Sciatic nerve (tissue), 2 donors: ENCODE data around the gene ZNF445. TPM values are rescaled to one million over a fixed set of nuclear protein-coding genes. Genes with fewer than 3 reads are reported as not detected.
"Not testable (repeated sequence)": the region's sequence is repeated elsewhere in the genome, so short reads cannot be mapped to it uniquely, and the experiment has no call there.

Experiments
- ATAC-seq: fragments of 200-7000 bp; cut with Tn5 transposase; one replicate; pipeline ENCODE4 v1.9.1; 2020; ENCODE audit warnings: mild to moderate bottlenecking, moderate library complexity
- DNase-seq: peaks from one replicate; pipeline ENCODE4 v3.0.0-alpha.2; 2020; ENCODE audit warnings: low spot score
- intact Hi-C: fragments of 100-400 bp; cut with DNase I; formaldehyde crosslinking; loops from one replicate; pipeline ENCODE4 v1.14.2; 2022
- total RNA-seq: library from RNA; stranded (reverse); fragmentation: NEBNext Ultra II Directional; extraction: Animal tissue kit (Norgen Biotek cat#: 25700); gene quantifications from one replicate; pipeline ENCODE4 v1.2.1, GENCODE V29; 2021
- donor health status: DM: no; HTN: no; CAD: no.
- donor health status: DM: no; HTN: no; CAD: no.

Gene ZNF445
- total RNA-seq, 1 donor from 2014 or later = 27.6 TPM

GRCh38 chr3:44442596-44443309, 34.7 kb downstream of the ZNF445 start:
- ATAC-seq (no peak), DNase-seq (no peak)
- intact Hi-C loops = no loop called here

GRCh38 chr3:44439499-44440295, 37.8 kb downstream of the ZNF445 start:
- intact Hi-C loops = no loop called here
- ATAC-seq = peak; percentile 92
- DNase-seq = peak; percentile 66

GRCh38 chr3:44437800-44438199, 39.7 kb downstream of the ZNF445 start:
- no peak for ATAC-seq
- DNase-seq = no peak
- intact Hi-C loops = no loop called here

GRCh38 chr3:44436181-44436580, 41.3 kb downstream of the ZNF445 start:
- DNase-seq = no peak
- no peak for ATAC-seq
- intact Hi-C loops = no loop called here

DNA sequence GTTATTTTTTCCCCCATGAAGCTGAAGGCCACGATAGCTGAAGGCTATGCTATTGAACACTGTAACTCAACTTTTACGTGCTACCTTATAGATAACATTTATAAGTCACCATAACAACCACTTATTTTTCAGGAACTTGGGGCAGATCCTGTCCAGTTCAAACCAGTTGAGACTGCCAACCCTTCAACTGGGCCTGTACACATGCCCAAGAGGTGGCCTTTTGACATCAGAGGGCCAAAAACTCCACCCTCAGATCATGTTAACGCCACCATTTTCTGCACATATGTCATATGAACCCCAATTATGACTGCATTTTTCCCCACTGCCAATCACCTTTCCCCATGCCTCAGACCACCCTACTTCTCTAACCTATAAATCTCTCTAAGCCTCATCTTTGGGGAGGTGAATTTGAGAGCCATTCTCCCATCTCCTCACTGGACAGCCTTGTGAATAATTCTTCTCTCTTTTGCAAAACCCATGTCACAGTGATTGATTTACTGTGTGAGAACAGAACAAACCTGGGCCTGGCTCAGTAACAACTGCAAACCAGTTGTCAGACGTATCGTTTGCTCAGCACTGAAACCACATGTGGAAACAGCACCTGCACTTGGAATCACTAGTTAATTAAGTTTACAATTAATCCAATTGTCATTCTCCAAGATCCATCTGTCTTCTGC, 42.5 kb downstream of the ZNF445 start:
- DNase-seq (no peak), ATAC-seq (no peak)
- intact Hi-C loops = no loop called here

DNA sequence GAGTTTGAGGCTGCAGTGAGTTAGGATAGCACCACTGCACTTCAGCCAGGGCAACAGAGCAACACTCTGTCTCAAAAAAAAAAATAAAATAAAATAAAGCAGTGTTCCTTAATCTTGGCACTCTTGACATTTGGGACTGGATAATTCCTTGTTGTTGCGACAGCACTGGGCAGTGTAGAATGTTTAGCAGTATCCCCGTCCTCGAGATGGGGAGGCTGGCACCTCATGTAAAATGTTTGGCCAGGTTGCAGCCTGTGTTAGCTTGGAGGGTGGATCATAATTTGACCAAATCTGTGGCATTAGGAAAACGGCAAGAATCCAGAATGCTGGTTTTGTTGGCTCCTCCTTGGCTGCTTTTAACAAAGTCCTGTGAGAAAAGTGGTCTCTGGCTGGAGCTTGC, 47.0 kb downstream of the ZNF445 start:
- no peak for ATAC-seq
- intact Hi-C loops = no loop called here
- no peak for DNase-seq

DNA sequence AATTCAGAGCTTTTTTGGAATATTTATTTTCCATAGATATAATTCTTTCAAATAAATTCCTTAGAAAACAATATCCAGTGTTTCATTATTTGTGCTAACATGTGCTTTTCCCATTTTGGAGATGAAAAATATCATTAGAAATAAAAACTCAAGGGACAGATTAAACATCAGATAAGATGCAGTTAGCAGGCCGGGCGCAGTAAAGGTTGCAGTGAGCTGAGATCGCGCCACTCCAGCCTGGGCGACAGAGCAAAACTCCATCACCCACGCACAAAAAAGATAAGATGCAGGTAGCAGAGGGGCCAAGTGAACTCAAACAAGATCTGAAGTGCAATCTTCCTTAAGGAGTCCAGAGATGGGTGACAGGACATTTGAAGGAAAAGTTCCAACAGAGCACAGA, 48.0 kb downstream of the ZNF445 start:
- DNase-seq (no peak), ATAC-seq (no peak)
- intact Hi-C loops = no loop called here

- intact Hi-C loops = no loop called here
- DNase-seq (no peak), ATAC-seq (no peak)
Measured at GRCh38 chr3:44428910-44429309, 48.6 kb downstream of the ZNF445 start.

GRCh38 chr3:44427683-44428082, 49.8 kb downstream of the ZNF445 start:
- no peak for ATAC-seq
- no peak for DNase-seq
- intact Hi-C loops = no loop called here

GRCh38 chr3:44424758-44425157, 52.7 kb downstream of the ZNF445 start:
- intact Hi-C loops = no loop called here
- DNase-seq = no peak

DNA sequence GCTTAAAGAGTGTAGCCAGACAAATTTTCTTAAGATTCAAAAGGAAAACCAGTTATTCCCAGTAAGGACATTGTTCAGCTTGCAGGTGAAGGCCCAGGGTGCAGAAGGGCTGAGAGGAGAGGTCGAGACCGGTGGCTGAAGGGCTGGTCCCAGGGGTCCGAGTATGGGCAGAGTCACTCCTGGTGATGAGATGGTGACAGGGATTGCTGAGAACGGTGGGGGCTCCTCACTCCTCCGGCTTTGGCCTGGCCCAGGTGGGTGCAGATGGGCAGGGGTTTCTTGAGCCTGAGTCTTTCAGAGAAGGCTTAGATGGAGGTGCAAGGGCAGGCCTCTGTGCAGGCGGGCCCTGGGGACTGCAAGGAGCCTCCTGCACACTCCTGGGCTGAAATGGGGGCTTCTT, 56.2 kb downstream of the ZNF445 start:
- DNase-seq = no peak

More at GRCh38 chr3:44424758-44425157, 52.7 kb downstream of the ZNF445 start:
- no peak for ATAC-seq

GRCh38 chr3:44420676-44421075, 56.8 kb downstream of the ZNF445 start:
- ATAC-seq = no peak
- intact Hi-C loops = no loop called here

More for the DNA sequence above, 56.2 kb downstream of the ZNF445 start:
- intact Hi-C loops = no loop called here
- no peak for ATAC-seq

GRCh38 chr3:44419923-44420650, 57.4 kb downstream of the ZNF445 start:
- no peak for ATAC-seq
- intact Hi-C loops = no loop called here
- DNase-seq = no peak

More at GRCh38 chr3:44420676-44421075, 56.8 kb downstream of the ZNF445 start:
- DNase-seq = no peak

DNA sequence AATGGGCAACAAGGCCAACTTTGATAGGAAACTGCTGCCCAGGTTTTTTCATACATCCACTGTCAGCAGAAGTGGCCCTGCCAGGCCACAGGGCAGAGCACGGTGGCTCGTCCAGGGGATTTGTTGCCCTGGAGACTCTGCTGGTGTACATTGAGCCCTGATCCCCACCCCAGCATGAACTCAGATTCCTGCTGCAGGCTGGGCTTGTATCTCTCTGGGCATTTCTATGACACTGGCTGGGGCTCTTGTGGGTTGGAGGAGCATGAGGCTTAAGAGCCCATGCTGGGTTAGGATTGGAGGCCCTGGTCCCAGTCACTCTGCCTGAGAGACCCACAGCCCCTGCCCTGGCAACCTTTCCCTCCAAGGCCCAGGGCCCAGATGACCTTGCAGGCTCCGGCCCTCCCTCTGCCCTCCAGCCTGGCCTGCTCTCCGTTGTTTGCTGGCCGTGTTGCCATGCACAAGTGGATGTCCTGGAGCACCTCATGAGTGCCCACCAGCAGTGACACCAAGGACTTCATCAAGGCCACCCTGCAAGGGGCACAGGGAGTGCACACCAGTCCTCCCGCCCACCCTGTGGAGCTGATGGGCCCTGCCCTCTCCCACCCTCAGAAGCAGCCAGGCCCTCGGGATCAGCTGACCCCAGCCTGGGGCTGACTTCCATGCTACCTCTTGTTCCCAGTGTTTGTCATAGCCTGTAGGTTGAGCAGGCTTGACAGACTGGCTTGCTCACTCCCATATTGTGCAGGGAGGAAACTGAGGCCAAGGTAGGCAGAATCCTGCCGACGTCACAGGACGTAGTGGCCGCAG, 58.2 kb downstream of the ZNF445 start:
- no peak for DNase-seq
- no peak for ATAC-seq
- intact Hi-C loops = no loop called here

GRCh38 chr3:44418549-44418948, 58.9 kb downstream of the ZNF445 start:
- ATAC-seq = no peak
- DNase-seq = no peak
- intact Hi-C loops = no loop called here

GRCh38 chr3:44418118-44418517, 59.4 kb downstream of the ZNF445 start:
- DNase-seq, ATAC-seq, intact Hi-C loops: not testable (repeated sequence)

- ATAC-seq (no peak), DNase-seq (no peak)
- intact Hi-C loops = no loop called here
Measured at GRCh38 chr3:44416031-44417030, 61.1 kb downstream of the ZNF445 start.
